IPS-18a (cell line): ENCODE measurements around the gene PDIA5.
"Not testable (repeated sequence)": the region's sequence is repeated elsewhere in the genome, so short reads cannot be mapped to it uniquely, and the experiment has no call there.

Experiments
- H3K27ac ChIP-seq: one replicate; pipeline ENCODE4 v1.5.1; 2013; ENCODE audit warnings: low read length
- H3K27me3 ChIP-seq: one replicate; pipeline ENCODE4 v1.6.1; 2013; ENCODE audit warnings: mild to moderate bottlenecking, low read length; ENCODE audit not compliant: control insufficient read depth, insufficient read depth
- H3K36me3 ChIP-seq: one replicate; pipeline ENCODE4 v1.6.1; 2013; ENCODE audit warnings: low read depth, low read length; ENCODE audit not compliant: control insufficient read depth
- H3K4me1 ChIP-seq: one replicate; pipeline ENCODE4 v1.6.1; 2013; ENCODE audit warnings: low read depth, low read length; ENCODE audit not compliant: control insufficient read depth
- H3K4me3 ChIP-seq: one replicate; pipeline ENCODE4 v1.5.1; 2013; ENCODE audit warnings: low read length
- H3K9ac ChIP-seq: one replicate; pipeline ENCODE4 v1.6.1; 2013; ENCODE audit warnings: mild to moderate bottlenecking, low read length, moderate library complexity
- H3K9me3 ChIP-seq: one replicate; pipeline ENCODE4 v1.6.1; 2013; ENCODE audit warnings: low read depth, low read length; ENCODE audit not compliant: control insufficient read depth

The PDIA5 gene

GRCh38 chr3:123111640-123112039 lies 44.8 kb downstream of the PDIA5 start:
- no peaks in the 10 kb centered on the region for H3K9me3 ChIP-seq
- H3K27ac ChIP-seq: no peak overlapping the region
- no peak overlapping the region for H3K9ac ChIP-seq
- no peaks in the 10 kb centered on the region for H3K27me3 ChIP-seq
- H3K4me1 ChIP-seq: peaks cover 3% of the 10 kb centered on the region
- H3K4me3 ChIP-seq: no peak overlapping the region
- H3K36me3 ChIP-seq: peaks cover 13% of the 10 kb centered on the region

GRCh38 chr3:123112232-123112631 lies 45.4 kb downstream of the PDIA5 start:
- no peaks in the 10 kb centered on the region for H3K27me3 ChIP-seq
- peaks cover 9% of the 10 kb centered on the region for H3K36me3 ChIP-seq
- H3K4me3 ChIP-seq: no peak overlapping the region
- no peak overlapping the region for H3K27ac ChIP-seq
- H3K4me1 ChIP-seq: peaks cover 3% of the 10 kb centered on the region
- H3K9ac ChIP-seq: no peak overlapping the region
- no peaks in the 10 kb centered on the region for H3K9me3 ChIP-seq

DNA sequence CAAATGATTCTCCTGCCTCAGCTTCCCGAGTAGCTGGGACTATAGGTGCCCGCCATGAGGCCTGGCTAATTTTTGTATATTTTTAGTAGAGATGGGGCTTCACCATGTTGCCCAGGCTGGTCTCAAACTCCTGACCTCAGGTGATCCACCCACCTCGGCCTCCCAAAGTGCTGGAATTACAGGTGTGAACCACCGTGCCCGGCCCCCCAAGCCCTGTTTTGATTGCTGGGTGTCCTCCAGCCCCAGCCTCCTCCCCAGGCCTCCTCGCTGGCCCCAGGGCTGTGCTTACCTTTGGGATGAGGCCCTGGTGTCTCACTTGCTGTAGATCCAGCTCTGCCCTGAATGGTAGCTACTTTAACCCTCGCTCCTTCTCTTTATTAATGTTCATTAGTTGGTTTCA lies 45.8 kb downstream of the PDIA5 start:
- not testable (repeated sequence) for H3K4me3 ChIP-seq, H3K4me1 ChIP-seq, H3K36me3 ChIP-seq, H3K9ac ChIP-seq, H3K9me3 ChIP-seq, H3K27me3 ChIP-seq, H3K27ac ChIP-seq

DNA sequence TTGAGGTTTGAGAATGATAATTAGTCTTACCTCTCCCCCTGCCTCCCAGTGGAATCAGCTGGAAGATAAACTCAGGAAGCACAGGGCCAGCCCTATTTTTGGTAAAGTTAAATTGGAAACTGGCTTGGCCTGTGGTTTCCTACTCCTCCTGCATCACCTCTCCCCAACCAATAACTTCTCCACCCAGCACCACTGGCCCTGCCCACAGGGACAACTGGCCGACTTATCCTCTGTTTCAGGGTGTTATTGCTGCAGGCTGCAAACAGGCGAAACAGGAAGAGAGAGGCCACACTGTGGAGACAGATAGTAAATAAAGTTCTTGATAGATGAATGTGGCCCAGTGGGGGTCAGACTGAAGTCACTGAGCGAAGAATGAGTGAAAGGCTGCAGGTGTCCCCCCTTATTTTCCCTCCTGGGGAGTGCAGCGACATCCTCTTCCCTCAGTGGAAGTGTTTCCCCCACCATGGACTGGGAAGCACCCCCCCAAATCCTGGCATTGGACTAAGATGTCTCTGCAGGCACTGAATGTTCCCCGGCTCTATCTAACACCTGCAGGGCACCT lies 47.1 kb downstream of the PDIA5 start:
- Histone ChIP-seq H3K27ac (no peak overlapping the region), H3K27me3 (no peaks in the 10 kb centered on the region)

DNA sequence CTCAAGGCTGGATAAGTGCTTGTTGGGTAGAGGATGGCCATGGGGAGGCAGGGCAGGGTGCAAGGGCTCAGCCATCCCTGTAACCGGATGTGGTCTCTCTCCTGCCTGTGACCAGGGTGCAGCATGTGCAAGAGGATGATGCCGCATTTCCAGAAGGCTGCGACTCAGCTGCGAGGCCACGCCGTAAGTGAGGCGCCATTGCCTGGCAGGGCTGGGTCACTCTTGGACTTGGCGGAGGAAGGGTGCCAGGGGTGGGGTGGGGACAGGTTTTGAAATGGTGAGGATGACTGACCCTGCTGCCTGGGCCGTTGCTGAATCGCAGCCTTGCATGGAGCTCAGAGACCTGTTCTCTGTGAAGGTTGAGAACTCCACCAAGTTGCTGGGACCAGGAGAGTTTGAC lies 49.3 kb downstream of the PDIA5 start:
- Histone ChIP-seq H3K36me3 (peaks cover 6% of the 10 kb centered on the region), H3K4me3 (no peak overlapping the region), H3K27me3 (no peaks in the 10 kb centered on the region), H3K27ac (no peak overlapping the region), H3K9ac (no peak overlapping the region), H3K9me3 (no peaks in the 10 kb centered on the region), H3K4me1 (no peaks in the 10 kb centered on the region)

More for the DNA sequence above, 47.1 kb downstream of the PDIA5 start:
- no peaks in the 10 kb centered on the region for H3K9me3 ChIP-seq
- H3K4me3 ChIP-seq: no peak overlapping the region
- H3K9ac ChIP-seq: no peak overlapping the region
- peaks cover 3% of the 10 kb centered on the region for H3K4me1 ChIP-seq
- H3K36me3 ChIP-seq: peaks cover 6% of the 10 kb centered on the region

GRCh38 chr3:123119388-123119787 lies 52.6 kb downstream of the PDIA5 start:
- no peak overlapping the region for H3K4me3 ChIP-seq
- H3K9me3 ChIP-seq: no peaks in the 10 kb centered on the region
- H3K27ac ChIP-seq: no peak overlapping the region
- H3K27me3 ChIP-seq: no peaks in the 10 kb centered on the region
- no peaks in the 10 kb centered on the region for H3K4me1 ChIP-seq
- H3K9ac ChIP-seq: no peak overlapping the region
- peaks cover 13% of the 10 kb centered on the region for H3K36me3 ChIP-seq

DNA sequence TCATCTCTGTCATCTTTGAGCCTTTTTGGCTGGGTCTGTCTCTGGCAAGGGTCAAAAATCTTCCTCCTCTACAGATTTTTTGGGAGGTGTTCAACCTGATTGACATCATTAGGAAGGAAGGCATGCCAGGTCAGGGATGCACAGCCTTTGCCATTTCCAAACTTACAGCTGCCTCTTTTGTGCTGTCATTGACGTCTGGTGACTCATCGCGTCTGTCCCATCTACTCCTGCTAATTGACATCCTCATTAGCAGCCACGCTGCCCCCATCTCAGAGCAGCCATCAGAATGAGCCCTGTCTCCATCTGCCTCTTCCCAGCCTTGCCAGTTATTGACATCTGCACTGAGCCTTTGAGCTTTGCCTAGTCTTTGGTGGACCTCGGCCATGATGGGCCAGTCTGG lies 53.0 kb downstream of the PDIA5 start:
- Histone ChIP-seq H3K4me1 (no peaks in the 10 kb centered on the region), H3K36me3 (peaks cover 16% of the 10 kb centered on the region), H3K27me3 (no peaks in the 10 kb centered on the region)

GRCh38 chr3:123120573-123120972 lies 53.7 kb downstream of the PDIA5 start:
- H3K27ac ChIP-seq: no peak overlapping the region
- H3K36me3 ChIP-seq: peaks cover 16% of the 10 kb centered on the region
- H3K4me3 ChIP-seq: no peak overlapping the region
- H3K4me1 ChIP-seq: peaks cover under 1% of the 10 kb centered on the region
- no peaks in the 10 kb centered on the region for H3K9me3 ChIP-seq
- no peaks in the 10 kb centered on the region for H3K27me3 ChIP-seq
- H3K9ac ChIP-seq: no peak overlapping the region

More for the DNA sequence above, 53.0 kb downstream of the PDIA5 start:
- no peak overlapping the region for H3K27ac ChIP-seq
- H3K4me3 ChIP-seq: no peak overlapping the region
- H3K9ac ChIP-seq: no peak overlapping the region
- H3K9me3 ChIP-seq: no peaks in the 10 kb centered on the region

- no peaks in the 10 kb centered on the region for H3K9me3 ChIP-seq
- no peak overlapping the region for H3K9ac ChIP-seq
- no peak overlapping the region for H3K4me3 ChIP-seq
- H3K27ac ChIP-seq: no peak overlapping the region
- peaks cover 5% of the 10 kb centered on the region for H3K4me1 ChIP-seq
- H3K36me3 ChIP-seq: peaks cover 16% of the 10 kb centered on the region
- H3K27me3 ChIP-seq: no peaks in the 10 kb centered on the region
Observed at GRCh38 chr3:123122057-123122456, 55.2 kb downstream of the PDIA5 start.

GRCh38 chr3:123122525-123123315 lies 55.9 kb downstream of the PDIA5 start:
- Histone ChIP-seq H3K9ac (no peak overlapping the region), H3K27ac (no peak overlapping the region), H3K36me3 (peaks cover 16% of the 10 kb centered on the region), H3K27me3 (no peaks in the 10 kb centered on the region), H3K4me3 (no peak overlapping the region), H3K9me3 (no peaks in the 10 kb centered on the region), H3K4me1 (peaks cover 5% of the 10 kb centered on the region)

DNA sequence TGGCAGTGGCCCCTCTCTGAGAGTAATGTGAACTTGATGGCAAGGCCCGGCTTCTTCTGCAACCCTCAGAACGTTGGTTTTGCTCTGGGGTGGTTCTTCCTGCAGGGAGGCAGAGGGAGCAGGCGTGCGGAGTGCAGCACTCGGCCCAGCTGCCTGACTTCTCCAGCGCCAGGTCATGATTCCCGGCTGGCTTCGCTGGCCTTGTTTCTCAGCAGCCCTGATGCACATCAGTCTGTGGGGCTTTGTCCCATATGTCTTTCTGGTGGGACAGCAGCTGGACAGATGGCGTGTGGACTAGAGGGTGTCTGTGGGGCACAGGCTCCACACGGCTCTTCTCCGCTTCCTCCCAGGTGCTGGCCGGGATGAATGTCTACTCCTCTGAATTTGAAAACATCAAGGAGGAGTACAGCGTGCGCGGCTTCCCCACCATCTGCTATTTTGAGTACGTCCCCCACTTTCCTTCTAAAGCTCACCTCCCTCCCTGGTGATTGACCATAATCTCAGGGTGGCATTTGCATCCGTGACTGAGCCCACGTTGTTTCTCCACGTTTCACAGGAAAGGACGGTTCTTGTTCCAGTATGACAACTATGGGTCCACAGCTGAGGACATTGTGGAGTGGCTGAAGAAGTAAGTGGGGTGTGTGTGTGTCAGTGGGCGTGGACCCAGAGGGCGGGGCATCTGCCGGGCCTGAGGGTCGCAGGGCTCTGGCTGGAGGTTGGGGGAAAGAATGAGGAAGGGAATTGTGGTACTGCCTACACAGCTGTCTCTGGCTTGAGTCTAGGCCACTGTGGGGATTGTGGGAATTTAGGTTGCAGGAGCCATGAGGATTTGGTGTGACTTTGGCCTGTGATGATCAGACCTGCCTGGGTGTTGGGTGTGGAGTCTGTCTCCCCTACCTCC lies 57.1 kb downstream of the PDIA5 start:
- Histone ChIP-seq H3K9ac (no peak overlapping the region), H3K36me3 (peaks cover 17% of the 10 kb centered on the region), H3K27ac (no peak overlapping the region), H3K9me3 (no peaks in the 10 kb centered on the region), H3K4me3 (no peak overlapping the region), H3K27me3 (no peaks in the 10 kb centered on the region), H3K4me1 (peaks cover 5% of the 10 kb centered on the region)
